ENCODE results near the gene ANKRD44.

The ANKRD44 gene

DNA sequence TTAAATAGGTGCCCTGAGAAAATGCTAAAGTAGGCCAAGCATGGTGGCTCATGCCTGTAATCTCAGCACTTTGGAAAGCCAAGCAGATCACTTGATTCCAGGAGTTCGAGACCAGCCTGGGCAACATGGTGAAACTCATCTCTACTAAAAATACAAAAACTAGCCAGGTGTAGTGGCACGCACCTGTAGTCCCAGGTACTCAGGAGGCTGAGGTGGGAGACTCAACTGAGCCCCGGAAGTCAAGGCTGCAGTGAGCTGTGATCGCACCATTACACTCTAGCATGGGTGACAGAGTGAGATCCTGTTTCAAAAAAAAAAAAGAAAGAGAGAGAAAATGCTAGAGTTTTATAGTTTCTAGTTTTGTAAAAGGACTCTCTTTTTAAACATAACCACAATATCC lies 12.0 kb downstream of the ANKRD44 start:
- Histone ChIP-seq H3K79me2 (ENCODE audit: insufficient read depth, low read length) (peaks cover 81% of the 10 kb centered on the region), H3K4me2 (ENCODE audit: low read length) (no peak overlapping the region), H3K4me1 (ENCODE audit: insufficient read depth, low read length, severe bottlenecking) (peaks cover 65% of the 10 kb centered on the region)

DNA sequence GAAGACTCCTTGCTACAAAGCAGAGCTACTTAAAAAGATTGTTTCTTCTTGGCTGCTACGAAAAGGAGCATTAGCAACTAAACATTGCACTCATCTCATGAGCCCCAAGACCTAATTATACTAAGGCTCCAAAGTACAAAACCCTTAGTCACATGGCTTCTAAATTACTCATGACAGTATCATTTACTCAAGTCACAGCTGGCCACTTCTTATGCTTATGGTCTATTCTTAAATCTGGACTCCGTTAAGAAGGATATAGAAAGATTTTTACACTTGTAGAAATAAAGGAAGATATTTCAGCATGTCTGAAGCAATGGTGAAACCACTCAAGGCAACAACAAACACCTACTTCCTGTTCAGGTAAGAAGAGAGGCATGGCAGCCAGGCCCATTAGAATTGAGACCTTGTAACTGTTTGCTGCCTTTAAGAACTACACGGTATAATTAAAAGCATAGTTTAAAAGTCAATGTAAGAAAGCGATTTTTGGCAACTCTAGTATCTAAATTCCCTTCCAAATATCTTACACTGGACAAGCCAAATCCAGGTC lies 12.7 kb downstream of the ANKRD44 start:
- peak overlapping the region; percentile 49 for H3K4me2 ChIP-seq (ENCODE audit: low read length)
- no peaks in the 10 kb centered on the region for H3F3A ChIP-seq (ENCODE audit: insufficient read depth, low read length)
- peaks cover 3% of the 10 kb centered on the region; the same call in 1 of the 2 replicates for H3K9me3 ChIP-seq (ENCODE audit: low read length)
- H3K4me3 ChIP-seq (ENCODE audit: low read depth, low read length, poor library complexity, severe bottlenecking), result peak overlapping the region; percentile 13
- peaks cover 70% of the 10 kb centered on the region for H3K4me1 ChIP-seq (ENCODE audit: insufficient read depth, low read length, severe bottlenecking)
- peak overlapping the region; percentile 81 for H3K27ac ChIP-seq (ENCODE audit: low read depth, low read length, poor library complexity, severe bottlenecking)
- H3K9ac ChIP-seq (ENCODE audit: low read length), result no peak overlapping the region
- TF ChIP-seq EZH2 (IDR thresholded peaks at IDR 0.05; ENCODE audit: borderline replicate concordance, low read length), result no peak
- TF ChIP-seq, protein P1, sequence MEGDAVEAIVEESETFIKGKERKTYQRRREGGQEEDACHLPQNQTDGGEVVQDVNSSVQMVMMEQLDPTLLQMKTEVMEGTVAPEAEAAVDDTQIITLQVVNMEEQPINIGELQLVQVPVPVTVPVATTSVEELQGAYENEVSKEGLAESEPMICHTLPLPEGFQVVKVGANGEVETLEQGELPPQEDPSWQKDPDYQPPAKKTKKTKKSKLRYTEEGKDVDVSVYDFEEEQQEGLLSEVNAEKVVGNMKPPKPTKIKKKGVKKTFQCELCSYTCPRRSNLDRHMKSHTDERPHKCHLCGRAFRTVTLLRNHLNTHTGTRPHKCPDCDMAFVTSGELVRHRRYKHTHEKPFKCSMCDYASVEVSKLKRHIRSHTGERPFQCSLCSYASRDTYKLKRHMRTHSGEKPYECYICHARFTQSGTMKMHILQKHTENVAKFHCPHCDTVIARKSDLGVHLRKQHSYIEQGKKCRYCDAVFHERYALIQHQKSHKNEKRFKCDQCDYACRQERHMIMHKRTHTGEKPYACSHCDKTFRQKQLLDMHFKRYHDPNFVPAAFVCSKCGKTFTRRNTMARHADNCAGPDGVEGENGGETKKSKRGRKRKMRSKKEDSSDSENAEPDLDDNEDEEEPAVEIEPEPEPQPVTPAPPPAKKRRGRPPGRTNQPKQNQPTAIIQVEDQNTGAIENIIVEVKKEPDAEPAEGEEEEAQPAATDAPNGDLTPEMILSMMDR (IDR thresholded peaks at IDR 0.05; ENCODE audit: low read length), result no peak
- no peaks in the 10 kb centered on the region for H4K20me1 ChIP-seq (ENCODE audit: insufficient read depth, low read length)
- peaks cover 57% of the 10 kb centered on the region for H3K36me3 ChIP-seq (ENCODE audit: insufficient read depth, low read length)
- H3K9me2 ChIP-seq (ENCODE audit: low read depth, low read length), result no peaks in the 10 kb centered on the region
- no peaks in the 10 kb centered on the region for H3K27me3 ChIP-seq (ENCODE audit: insufficient read depth, low read length)
- peaks cover 82% of the 10 kb centered on the region for H3K79me2 ChIP-seq (ENCODE audit: insufficient read depth, low read length)
- no peak overlapping the region for H2AFZ ChIP-seq (ENCODE audit: low read length)

More for the DNA sequence above, 12.0 kb downstream of the ANKRD44 start:
- Histone ChIP-seq H3K9me3 (ENCODE audit: low read length) (peaks cover 3% of the 10 kb centered on the region; the same call in 1 of the 2 replicates), H3K4me3 (ENCODE audit: low read depth, low read length, poor library complexity, severe bottlenecking) (no peak overlapping the region), H2AFZ (ENCODE audit: low read length) (no peak overlapping the region), H3K27me3 (ENCODE audit: insufficient read depth, low read length) (no peaks in the 10 kb centered on the region), H3K36me3 (ENCODE audit: insufficient read depth, low read length) (peaks cover 53% of the 10 kb centered on the region), H3K9ac (ENCODE audit: low read length) (no peak overlapping the region), H3K9me2 (ENCODE audit: low read depth, low read length) (no peaks in the 10 kb centered on the region), H3F3A (ENCODE audit: insufficient read depth, low read length) (no peaks in the 10 kb centered on the region), H3K27ac (ENCODE audit: low read depth, low read length, poor library complexity, severe bottlenecking) (peak overlapping the region; percentile 81), H4K20me1 (ENCODE audit: insufficient read depth, low read length) (no peaks in the 10 kb centered on the region)
- TF ChIP-seq EZH2 (IDR thresholded peaks at IDR 0.05; ENCODE audit: borderline replicate concordance, low read length), result no peak
- TF ChIP-seq, protein P1 (IDR thresholded peaks at IDR 0.05; ENCODE audit: low read length), result no peak

DNA sequence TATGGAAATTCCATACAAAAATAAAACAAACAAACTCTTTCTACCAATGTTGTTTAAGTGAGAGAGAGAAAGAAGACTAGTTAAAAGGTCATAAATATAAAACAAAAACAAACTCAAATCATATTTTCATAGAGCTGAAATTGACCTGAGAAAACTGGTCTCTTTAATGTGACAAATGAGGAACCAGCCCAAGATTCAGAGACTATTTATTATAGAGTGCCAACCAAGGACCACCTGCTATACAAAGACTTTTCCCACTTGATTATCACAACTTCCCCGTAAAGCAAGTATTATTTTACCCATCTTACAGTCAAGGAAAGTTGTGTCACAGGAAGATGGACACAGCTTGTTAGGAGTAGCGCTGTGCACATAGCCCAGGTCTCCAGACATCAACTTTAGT lies 13.3 kb downstream of the ANKRD44 start:
- Histone ChIP-seq H3K9ac (ENCODE audit: low read length) (peak overlapping the region; percentile 14; the same call in 1 of the 2 replicates), H3K4me3 (ENCODE audit: low read depth, low read length, poor library complexity, severe bottlenecking) (peak overlapping the region; percentile 13)

More for the DNA sequence above, 13.3 kb downstream of the ANKRD44 start:
- Histone ChIP-seq H3K9me3 (ENCODE audit: low read length) (peaks cover 3% of the 10 kb centered on the region; the same call in 1 of the 2 replicates), H3F3A (ENCODE audit: insufficient read depth, low read length) (no peaks in the 10 kb centered on the region), H3K36me3 (ENCODE audit: insufficient read depth, low read length) (peaks cover 58% of the 10 kb centered on the region), H3K27me3 (ENCODE audit: insufficient read depth, low read length) (no peaks in the 10 kb centered on the region), H2AFZ (ENCODE audit: low read length) (no peak overlapping the region), H3K79me2 (ENCODE audit: insufficient read depth, low read length) (peaks cover 82% of the 10 kb centered on the region), H4K20me1 (ENCODE audit: insufficient read depth, low read length) (no peaks in the 10 kb centered on the region), H3K4me1 (ENCODE audit: insufficient read depth, low read length, severe bottlenecking) (peaks cover 70% of the 10 kb centered on the region), H3K27ac (ENCODE audit: low read depth, low read length, poor library complexity, severe bottlenecking) (peak overlapping the region; percentile 81), H3K4me2 (ENCODE audit: low read length) (peak overlapping the region; percentile 49), H3K9me2 (ENCODE audit: low read depth, low read length) (no peaks in the 10 kb centered on the region)
- no peak for TF ChIP-seq EZH2 (IDR thresholded peaks at IDR 0.05; ENCODE audit: borderline replicate concordance, low read length)
- TF ChIP-seq, protein P1 (IDR thresholded peaks at IDR 0.05; ENCODE audit: low read length), result no peak
